Measurements from ENCODE around the gene UROC1. TPM values are rescaled to one million over a fixed set of nuclear protein-coding genes. Genes with fewer than 3 reads are reported as not detected.

UROC1 gene
- total RNA-seq, 1 experiment from 2014 or later = not detected

GRCh38 chr3:126546549-126547239 lies 29.1 kb upstream of the UROC1 start:
- DNase-seq = peak; percentile 14
- H4K8ac ChIP-seq (replicated peaks; ENCODE audit: insufficient read length, low read depth, low read length) = no peak overlapping the region
- WGBS (ENCODE audit: extremely low coverage, insufficient read length, low lambda C conversion rate) = no CpG with 5 or more reads among the region's 8 CpGs

More at GRCh38 chr3:126546549-126547239, 29.1 kb upstream of the UROC1 start:
- Histone ChIP-seq H2BK120ac (ENCODE audit: low read depth, low read length, poor library complexity, severe bottlenecking) (no peak overlapping the region), H3K56ac (ENCODE audit: insufficient read length, low read depth, low read length) (no peak overlapping the region), H2BK12ac (ENCODE audit: insufficient read length, low read depth, low read length) (no peak overlapping the region), H3K79me2 (ENCODE audit: insufficient read depth, low read length) (no peaks in the 10 kb centered on the region), H3K4ac (ENCODE audit: low read depth, low read length) (no peak overlapping the region), H3K23me2 (ENCODE audit: insufficient read length, low read depth, low read length, poor library complexity, severe bottlenecking) (no peaks in the 10 kb centered on the region), H3K4me2 (ENCODE audit: insufficient read depth, insufficient read length, low read length) (no peak overlapping the region), H2BK5ac (ENCODE audit: insufficient read length, low read length) (no peak overlapping the region), H3T11ph (ENCODE audit: low read length) (no peak overlapping the region), H3K27ac (ENCODE audit: insufficient read length, low read depth, low read length) (no peak overlapping the region), H3K14ac (ENCODE audit: insufficient read depth, low read length) (no peak overlapping the region), H4K5ac (ENCODE audit: insufficient read length, low read depth, low read length) (no peak overlapping the region), H3K9ac (ENCODE audit: extremely low read depth, insufficient read length, low read length) (no peak overlapping the region), H3K18ac (ENCODE audit: insufficient read length, low read depth, low read length) (no peak overlapping the region), H2AFZ (ENCODE audit: low read length) (no peak overlapping the region), H4K20me1 (ENCODE audit: control insufficient read depth, insufficient read depth, insufficient read length) (no peaks in the 10 kb centered on the region), H3K27me3 (ENCODE audit: insufficient read depth, low read length) (no peaks in the 10 kb centered on the region), H4K91ac (ENCODE audit: insufficient read length, low read depth, low read length) (no peak overlapping the region), H3K9me3 (ENCODE audit: control insufficient read depth, low read depth, low read length) (no peaks in the 10 kb centered on the region), H3K79me1 (ENCODE audit: insufficient read depth, low read depth, low read length, poor library complexity, severe bottlenecking) (no peaks in the 10 kb centered on the region), H3K4me1 (ENCODE audit: insufficient read depth, low read length) (peaks cover 4% of the 10 kb centered on the region; the same call in 1 of the 2 replicates), H2BK20ac (ENCODE audit: low read depth, low read length, poor library complexity, severe bottlenecking) (no peak overlapping the region), H2BK15ac (ENCODE audit: low read depth, low read length) (no peak overlapping the region), H2AK5ac (ENCODE audit: insufficient read length, low read length) (no peak overlapping the region), H3K23ac (ENCODE audit: insufficient read length, low read depth, low read length) (no peak overlapping the region)
- H3K27ac Mint-ChIP-seq = no peak overlapping the region
- H3K27me3 Mint-ChIP-seq (ENCODE audit: low read depth) = peaks cover 11% of the 10 kb centered on the region
- peaks cover 30 to 49% of the 10 kb centered on the region in 2 experiments for H3K4me1 Mint-ChIP-seq
- no peak overlapping the region for H3K4me3 Mint-ChIP-seq
- H3K36me3 Mint-ChIP-seq (ENCODE audit: insufficient read depth in 1 of 3, low read depth in 3 of 3) = no peaks in the 10 kb centered on the region
- no peak for TF ChIP-seq CTCF (conservative IDR thresholded peaks at IDR 0.05)
- no peaks in the 10 kb centered on the region for H3K9me3 Mint-ChIP-seq
